NCI-H1694 treated with DMSO at 0.1 percent for 48 hours (cell line): ENCODE measurements around the gene FANCC.
"Not testable (repeated sequence)": the region's sequence is repeated elsewhere in the genome, so short reads cannot be mapped to it uniquely, and the experiment has no call there.

ENCODE experiments used
- DNase-seq: peaks from one replicate; lab custom pipeline; 2025; lab: John Stamatoyannopoulos, UW

FANCC gene

GRCh38 chr9:95330720-95331404, 13.4 kb upstream of the FANCC start:
- no peak for DNase-seq

- not testable (repeated sequence) for DNase-seq
Measured at GRCh38 chr9:95329061-95329460, 11.6 kb upstream of the FANCC start.

- no peak for DNase-seq
Measured at GRCh38 chr9:95327239-95327865, 9.8 kb upstream of the FANCC start.

GRCh38 chr9:95325221-95325620, 7.7 kb upstream of the FANCC start:
- no peak for DNase-seq

- no peak for DNase-seq
Measured at GRCh38 chr9:95317893-95318211, 343 bp upstream of the FANCC start.

- DNase-seq: peak; percentile 78
Measured at GRCh38 chr9:95316794-95317118, 753 bp downstream of the FANCC start.

- no peak for DNase-seq
Measured at GRCh38 chr9:95316274-95316673, 1.2 kb downstream of the FANCC start.

- no peak for DNase-seq
Measured at GRCh38 chr9:95315108-95315746, 2.3 kb downstream of the FANCC start.

GRCh38 chr9:95313010-95313498, 4.5 kb downstream of the FANCC start:
- peak; percentile 95 for DNase-seq

- no peak for DNase-seq
Measured at GRCh38 chr9:95311961-95312360, 5.5 kb downstream of the FANCC start.

GRCh38 chr9:95307538-95307937, 10.0 kb downstream of the FANCC start:
- no peak for DNase-seq

GRCh38 chr9:95306819-95307218, 10.7 kb downstream of the FANCC start:
- DNase-seq: no peak

- no peak for DNase-seq
Measured at GRCh38 chr9:95305770-95306492, 11.6 kb downstream of the FANCC start.

GRCh38 chr9:95302479-95302878, 15.0 kb downstream of the FANCC start:
- DNase-seq: no peak

- DNase-seq: no peak
Measured at GRCh38 chr9:95297760-95298159, 19.7 kb downstream of the FANCC start.

GRCh38 chr9:95297316-95297715, 20.2 kb downstream of the FANCC start:
- no peak for DNase-seq

GRCh38 chr9:95296761-95297160, 20.7 kb downstream of the FANCC start:
- DNase-seq: no peak

- DNase-seq: not testable (repeated sequence)
Measured at GRCh38 chr9:95293296-95293695, 24.2 kb downstream of the FANCC start.

- DNase-seq: no peak
Measured at GRCh38 chr9:95292226-95292625, 25.3 kb downstream of the FANCC start.

- DNase-seq: no peak
Measured at GRCh38 chr9:95286151-95286550, 31.4 kb downstream of the FANCC start.

- no peak for DNase-seq
Measured at GRCh38 chr9:95285307-95285706, 32.2 kb downstream of the FANCC start.

GRCh38 chr9:95284162-95285080, 33.1 kb downstream of the FANCC start:
- no peak for DNase-seq
